Ovary (tissue), 9 donors: ENCODE measurements around the gene PSMC6. TPM values are rescaled to one million over a fixed set of nuclear protein-coding genes. Genes with fewer than 3 reads are reported as not detected.

Experiments used
- DNase-seq, 5 donors: peaks; one replicate each; pipeline ENCODE4 v3.0.0-alpha.2; 2019 to 2020
- H3K27ac ChIP-seq, 2 donors: fragments of 200-600 bp; one replicate each; pipeline versions ENCODE4 v1.5.1 to v1.8.0; 2019 to 2022
- H3K27me3 ChIP-seq: fragments of 200-600 bp; one replicate; pipeline ENCODE4 v1.8.0; 2022
- H3K36me3 ChIP-seq: fragments of 200-600 bp; sonication (generic); one replicate; pipeline ENCODE4 v1.5.1; 2019
- H3K4me1 ChIP-seq: one replicate; pipeline ENCODE4 v1.8.1; 2013; ENCODE audit warnings: mild to moderate bottlenecking, moderate library complexity; ENCODE audit not compliant: insufficient read depth
- H3K4me3 ChIP-seq: fragments of 200-600 bp; sonication (generic); one replicate; pipeline ENCODE4 v1.5.1; 2017
- H3K9me3 ChIP-seq, 2 donors: fragments of 200-600 bp in 1 of 2; sonication (generic) in 1 of 2; one replicate each; pipeline versions ENCODE4 v1.5.1 to v1.8.1; 2013 to 2019; ENCODE audit warnings: mild to moderate bottlenecking in 1 of 2, moderate library complexity in 1 of 2
- EP300 ChIP-seq: sonication (generic); formaldehyde crosslinking; IDR thresholded peaks from one replicate; pipeline ENCODE4 v1.6.1; 2017; ENCODE audit warnings: antibody characterized with exemption
- POLR2A ChIP-seq: fragments of 450-650 bp; IDR thresholded peaks from one replicate; pipeline ENCODE4 v1.6.1; 2017; ENCODE audit warnings: antibody characterized with exemption, mild to moderate bottlenecking, moderate library complexity
- WGBS, 3 donors: extraction: QIAGEN DNeasy Blood & Tissue Kit in 1 of 3; methylation state at CpG; one replicate each; pipeline versions ENCODE4 v1.1.5 to v1.1.7; 2013 to 2017; 5-methylcytosine and 5-hydroxymethylcytosine counted together
- intact Hi-C, 4 donors: fragments of 100-400 bp; cut with DNase I; formaldehyde crosslinking; loops; one replicate each; pipeline versions ENCODE4 v1.11.0 to v1.15.1; 2022 to 2023
- polyA plus RNA-seq, 2 donors: library from polyadenylated mRNA; stranded (reverse); fragments of 200-250 nt in 1 of 2; fragments of 350-450 nt in 1 of 2; fragmentation: Illumina TruSeq in 1 of 2; extraction: RNeasy Lipid Tissue Mini Kit (QIAGEN cat#74804) in 1 of 2; gene quantifications; one replicate each; pipeline ENCODE4 v1.2.3, GENCODE V29; 2013 to 2014
- total RNA-seq, 7 donors: library from RNA; depleted of rRNA in 2 of 7; stranded (reverse); fragments of >200 nt in 2 of 7; fragmentation: NEBNext Ultra II Directional in 3 of 7; extraction: Animal tissue kit (Norgen Biotek cat#: 25700) in 3 of 7; gene quantifications; one replicate each; pipeline versions ENCODE4 v1.1.0 to v1.2.4, GENCODE V29; 2016 to 2023
- TF ChIP-seq, protein P1 (sequence below), 3 donors: fragments of 450-650 bp in 2 of 3; fragments of 200-600 bp in 1 of 3; IDR thresholded peaks; one replicate each; pipeline versions ENCODE4 v1.5.1 to v1.8.0; 2016 to 2022; ENCODE audit warnings: antibody characterized with exemption in 3 of 3, mild to moderate bottlenecking in 1 of 3
- donor health status: DM: no; HTN: no; CAD: no; lungs with moderate emphysema.
- donor health status: DM: no; HTN: no; CAD: no.
- donor health status: Bipolar disorder and iron deficiency.
- donor health status: DM: yes; HTN: yes; CAD: no.
- donor health status: DM: no; HTN: no; CAD: no.
- donor health status: DM: yes; HTN: yes; CAD: no.

PSMC6 gene
- total and polyA plus RNA-seq, 9 donors, result 52.5 to 78.5 (median 71.2) TPM

GRCh38 chr14:52694761-52695480, 12.1 kb upstream of the PSMC6 start:
- Histone ChIP-seq H3K27ac (peak overlapping the region; percentile 72 to 92), H3K9me3 (no peaks in the 10 kb centered on the region), H3K36me3 (no peaks in the 10 kb centered on the region), H3K4me3 (peak overlapping the region; percentile 76), H3K27me3 (no peaks in the 10 kb centered on the region), H3K4me1 (peaks cover 2% of the 10 kb centered on the region)
- WGBS, 3 donors, result 0 to 1% (median 0%) methylated on average over 35 to 46 of the region's 46 CpGs
- intact Hi-C loops, result no loop called here
- TF ChIP-seq, protein P1, sequence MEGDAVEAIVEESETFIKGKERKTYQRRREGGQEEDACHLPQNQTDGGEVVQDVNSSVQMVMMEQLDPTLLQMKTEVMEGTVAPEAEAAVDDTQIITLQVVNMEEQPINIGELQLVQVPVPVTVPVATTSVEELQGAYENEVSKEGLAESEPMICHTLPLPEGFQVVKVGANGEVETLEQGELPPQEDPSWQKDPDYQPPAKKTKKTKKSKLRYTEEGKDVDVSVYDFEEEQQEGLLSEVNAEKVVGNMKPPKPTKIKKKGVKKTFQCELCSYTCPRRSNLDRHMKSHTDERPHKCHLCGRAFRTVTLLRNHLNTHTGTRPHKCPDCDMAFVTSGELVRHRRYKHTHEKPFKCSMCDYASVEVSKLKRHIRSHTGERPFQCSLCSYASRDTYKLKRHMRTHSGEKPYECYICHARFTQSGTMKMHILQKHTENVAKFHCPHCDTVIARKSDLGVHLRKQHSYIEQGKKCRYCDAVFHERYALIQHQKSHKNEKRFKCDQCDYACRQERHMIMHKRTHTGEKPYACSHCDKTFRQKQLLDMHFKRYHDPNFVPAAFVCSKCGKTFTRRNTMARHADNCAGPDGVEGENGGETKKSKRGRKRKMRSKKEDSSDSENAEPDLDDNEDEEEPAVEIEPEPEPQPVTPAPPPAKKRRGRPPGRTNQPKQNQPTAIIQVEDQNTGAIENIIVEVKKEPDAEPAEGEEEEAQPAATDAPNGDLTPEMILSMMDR (IDR thresholded peaks at IDR 0.05), result no peak
- TF ChIP-seq POLR2A (no peak), EP300 (no peak)
- peak in 3 of 5 donors; percentile 26 to 46 (median 31) for DNase-seq

GRCh38 chr14:52695481-52696091, 11.4 kb upstream of the PSMC6 start, which contains the start of gene ERO1A:
Gene ERO1A (minus strand): TSS chr14:52695558. CDS start chr14:52695481, 77 bp downstream.
- Histone ChIP-seq H3K27ac (peak within 1 kb of the TSS; percentile 72 to 92), H3K4me3 (peak within 1 kb of the TSS; percentile 76), H3K4me1 (peaks cover 2% of the 10 kb centered on the region), H3K36me3 (no peaks in the 10 kb centered on the region), H3K9me3 (no peaks in the 10 kb centered on the region), H3K27me3 (no peaks in the 10 kb centered on the region)
- 0 to 1% (median 0%) methylated on average over 53 to 78 of the region's 78 CpGs for WGBS, 3 donors
- TF ChIP-seq POLR2A (peak; percentile 50), EP300 (no peak)
- TF ChIP-seq, protein P1 (IDR thresholded peaks at IDR 0.05), result no peak
- DNase-seq, result peak; percentile 70 to 85 (median 83)
- intact Hi-C loops, result no loop called here

GRCh38 chr14:52700701-52701172, 6.3 kb upstream of the PSMC6 start:
- Histone ChIP-seq H3K27me3 (no peaks in the 10 kb centered on the region), H3K9me3 (no peaks in the 10 kb centered on the region), H3K27ac (no peak overlapping the region), H3K4me3 (no peak overlapping the region), H3K4me1 (no peaks in the 10 kb centered on the region), H3K36me3 (no peaks in the 10 kb centered on the region)
- intact Hi-C loops, result no loop called here
- TF ChIP-seq EP300 (no peak), POLR2A (no peak)
- TF ChIP-seq, protein P1 (IDR thresholded peaks at IDR 0.05), result no peak
- no peak for DNase-seq
- WGBS, 3 donors, result 36 to 41% (median 39%) methylated on average over 2 of the region's 2 CpGs

DNA sequence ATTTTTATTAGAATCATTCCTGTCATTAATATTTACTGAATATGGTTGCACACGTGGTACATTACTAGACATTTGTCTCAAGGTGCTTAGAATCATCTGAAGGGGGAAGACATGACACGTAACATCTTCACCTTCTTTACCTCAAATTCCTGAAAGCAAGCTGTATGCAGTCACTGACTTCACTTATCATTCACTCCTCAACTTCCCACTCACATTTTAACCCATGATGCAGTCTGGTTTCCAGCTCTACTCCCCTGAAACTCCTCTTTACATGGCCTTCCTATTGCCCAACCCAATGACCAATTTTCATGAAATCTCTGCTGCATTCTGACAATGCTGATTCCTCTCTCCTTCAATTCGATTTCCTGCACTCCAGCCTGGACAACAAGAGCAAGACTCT, 5.8 kb upstream of the PSMC6 start:
- DNase-seq, result no peak
- 70 to 75% (median 75%) methylated on average over 3 of the region's 3 CpGs for WGBS, 3 donors
- Histone ChIP-seq H3K36me3 (no peaks in the 10 kb centered on the region), H3K27me3 (no peaks in the 10 kb centered on the region), H3K27ac (no peak overlapping the region), H3K4me3 (no peak overlapping the region), H3K4me1 (no peaks in the 10 kb centered on the region), H3K9me3 (no peaks in the 10 kb centered on the region)
- intact Hi-C loops, result no loop called here
- no peak for TF ChIP-seq POLR2A
- no peak for TF ChIP-seq EP300
- TF ChIP-seq, protein P1 (IDR thresholded peaks at IDR 0.05), result no peak
